A673 (cell line): Measurements from ENCODE around the gene PCDHGA4. TPM values are rescaled to one million over a fixed set of nuclear protein-coding genes. Genes with fewer than 3 reads are reported as not detected.
A peak's percentile ranks its signal among the peaks of the same experiment; 100 is the strongest.

ENCODE experiments used
- BruUV-seq: library from RNA; stranded (reverse); fragments of 400-500 nt; replicated peaks from 2 replicates; lab custom pipeline; 2021; lab: Mats Ljungman, UMichigan
- CTCF ChIA-PET: fragments of 300-600 bp; sonication (Branson Sonifier 250); formaldehyde crosslinking; loops from one replicate; lab custom pipeline; 2022; ENCODE audit warnings: antibody characterized with exemption; lab: Charles Lee
- POLR2A ChIA-PET: fragments of 300-600 bp; sonication (Branson Sonifier 250); formaldehyde crosslinking; loops from one replicate; lab custom pipeline; 2022; ENCODE audit warnings: antibody characterized with exemption; ENCODE audit not compliant: low non-redundant PET; lab: Charles Lee
- DNase-seq: peaks from one replicate; pipeline ENCODE4 v3.0.0-alpha.2; 2015; ENCODE audit warnings: low spot score
- H3K27ac ChIP-seq: fragments of 200-600 bp; sonication (generic); 2 replicates; pipeline ENCODE4 v1.5.1; 2016; ENCODE audit warnings: mixed run types, low read depth, mild to moderate bottlenecking, mixed read lengths, antibody characterized with exemption, low read length; ENCODE audit not compliant: poor library complexity, severe bottlenecking
- H3K27me3 ChIP-seq: fragments of 200-600 bp; sonication (generic); replicated peaks from 2 replicates; pipeline ENCODE4 v1.6.1; 2017; ENCODE audit warnings: mixed run types, low read depth, mild to moderate bottlenecking, mixed read lengths, antibody characterized with exemption, low read length; ENCODE audit not compliant: insufficient read depth, poor library complexity
- H3K36me3 ChIP-seq: fragments of 200-600 bp; sonication (generic); 2 replicates; pipeline ENCODE4 v1.6.1; 2016; ENCODE audit warnings: mixed run types, mild to moderate bottlenecking, mixed read lengths, antibody characterized with exemption, low read length; ENCODE audit not compliant: insufficient read depth, poor library complexity, severe bottlenecking
- H3K4me1 ChIP-seq: fragments of 200-600 bp; sonication (generic); 2 replicates; pipeline ENCODE4 v1.6.1; 2017; ENCODE audit warnings: mixed run types, mild to moderate bottlenecking, mixed read lengths, antibody characterized with exemption, low read length; ENCODE audit not compliant: insufficient read depth, poor library complexity, severe bottlenecking
- H3K4me3 ChIP-seq: fragments of 200-600 bp; sonication (generic); 2 replicates; pipeline ENCODE4 v1.5.1; 2016; ENCODE audit warnings: low read depth, mixed run types, mild to moderate bottlenecking, mixed read lengths, low read length; ENCODE audit not compliant: poor library complexity, severe bottlenecking
- H3K9me3 ChIP-seq: fragments of 200-600 bp; sonication (generic); 2 replicates; pipeline ENCODE4 v1.6.1; 2016; ENCODE audit warnings: mixed run types, low read depth, mild to moderate bottlenecking, mixed read lengths, antibody characterized with exemption, low read length; ENCODE audit not compliant: poor library complexity, severe bottlenecking
- CTCF ChIP-seq: fragments of 300-800, 200-600 bp; sonication (generic); conservative IDR thresholded peaks from 2 replicates; pipeline ENCODE4 v1.5.1; 2017; ENCODE audit warnings: low read depth, mild to moderate bottlenecking, antibody characterized with exemption, low read length, moderate library complexity, mixed read lengths
- EZH2 ChIP-seq: fragments of 200-600 bp; sonication (generic); IDR thresholded peaks from 2 replicates; pipeline ENCODE4 v1.6.1; 2017; ENCODE audit warnings: borderline replicate concordance, low read depth, mild to moderate bottlenecking, mixed read lengths, antibody characterized with exemption, low read length; ENCODE audit not compliant: poor library complexity, severe bottlenecking
- intact Hi-C: fragments of 100-400 bp; cut with micrococcal nuclease; formaldehyde crosslinking; loops from one replicate; pipeline ENCODE4 v1.10.0; 2022; ENCODE audit not compliant: unreplicated experiment
- total RNA-seq: library from RNA; stranded (reverse); gene quantifications from 2 replicates; pipeline ENCODE4 v1.2.3, GENCODE V29; 2021

Gene PCDHGA4
- total RNA-seq, 1 experiment from 2014 or later: 3.5 TPM

- BruUV-seq: no TSS peak
- ChIA-PET POLR2A (interaction anchor here (0.7 kb wide), 1 partner anchor 238 kb away, joined by 4 read pairs; no protein-coding TSS in a partner anchor), CTCF (interaction anchor here (0.5 to 0.8 kb wide), 4 partner anchors 51 to 197 kb away, joined by 3 to 4 read pairs (median 4); no protein-coding TSS in a partner anchor)
- Histone ChIP-seq H3K36me3 (no peaks in the 10 kb centered on the region), H3K4me3 (no peak within 1 kb of the TSS), H3K4me1 (no peaks in the 10 kb centered on the region), H3K9me3 (peaks cover 26% of the 10 kb centered on the region), H3K27ac (no peak within 1 kb of the TSS), H3K27me3 (no peaks in the 10 kb centered on the region)
- intact Hi-C loops: no loop called here
- peak; percentile 45 for TF ChIP-seq CTCF
- no peak for TF ChIP-seq EZH2
- peak; percentile 48 for DNase-seq
Measured at GRCh38 chr5:141369994-141370848, 15.4 kb downstream of the PCDHGA4 start, which contains the start of gene PCDHGB3. TSS of gene PCDHGB3 (plus strand) at chr5:141370242. CDS start at chr5:141370395, 153 bp downstream.

- no peak for TF ChIP-seq EZH2
- no peak for TF ChIP-seq CTCF
- no peak for DNase-seq
- no peak overlapping the region for H3K4me3 ChIP-seq
- no peaks in the 10 kb centered on the region for H3K36me3 ChIP-seq
- CTCF ChIA-PET: no interaction called here
- peaks cover 25% of the 10 kb centered on the region for H3K9me3 ChIP-seq
- no TSS peak for BruUV-seq
- no peak overlapping the region for H3K27ac ChIP-seq
- no peaks in the 10 kb centered on the region for H3K4me1 ChIP-seq
- POLR2A ChIA-PET: interaction anchor here (0.6 kb wide), 1 partner anchor 37 kb away, joined by 3 read pairs; no protein-coding TSS in a partner anchor
- no peaks in the 10 kb centered on the region for H3K27me3 ChIP-seq
- intact Hi-C loops: no loop called here
Measured at GRCh38 chr5:141371572-141372475, 17.0 kb downstream of the PCDHGA4 start.
